Fibroblast of villous mesenchyme (primary cell): Measurements from ENCODE around the gene IKBKG. TPM values are rescaled to one million over a fixed set of nuclear protein-coding genes. Genes with fewer than 3 reads are reported as not detected.
A peak's percentile ranks its signal among the peaks of the same experiment; 100 is the strongest.
"Not testable (repeated sequence)": the region's sequence is repeated elsewhere in the genome, so short reads cannot be mapped to it uniquely, and the experiment has no call there.

Experiments
- DNase-seq: peaks from one replicate; pipeline ENCODE4 v3.0.0-alpha.2; 2010; ENCODE audit warnings: low read depth
- H3K4me3 ChIP-seq: 2 replicates; pipeline ENCODE4 v1.5.1; 2011; ENCODE audit warnings: low read depth, mild to moderate bottlenecking, low read length
- total RNA-seq: library from RNA; depleted of rRNA; stranded (reverse); fragments of >200 nt; gene quantifications from 2 replicates; pipeline ENCODE4 v1.2.3, GENCODE V29; 2012
- TF ChIP-seq, protein P1 (sequence below): IDR thresholded peaks from 2 replicates; pipeline ENCODE4 v1.5.1; 2012; ENCODE audit warnings: low read depth, mild to moderate bottlenecking, low read length; ENCODE audit not compliant: insufficient read depth

IKBKG gene
- total RNA-seq, 1 donor: 13.0 TPM

DNA sequence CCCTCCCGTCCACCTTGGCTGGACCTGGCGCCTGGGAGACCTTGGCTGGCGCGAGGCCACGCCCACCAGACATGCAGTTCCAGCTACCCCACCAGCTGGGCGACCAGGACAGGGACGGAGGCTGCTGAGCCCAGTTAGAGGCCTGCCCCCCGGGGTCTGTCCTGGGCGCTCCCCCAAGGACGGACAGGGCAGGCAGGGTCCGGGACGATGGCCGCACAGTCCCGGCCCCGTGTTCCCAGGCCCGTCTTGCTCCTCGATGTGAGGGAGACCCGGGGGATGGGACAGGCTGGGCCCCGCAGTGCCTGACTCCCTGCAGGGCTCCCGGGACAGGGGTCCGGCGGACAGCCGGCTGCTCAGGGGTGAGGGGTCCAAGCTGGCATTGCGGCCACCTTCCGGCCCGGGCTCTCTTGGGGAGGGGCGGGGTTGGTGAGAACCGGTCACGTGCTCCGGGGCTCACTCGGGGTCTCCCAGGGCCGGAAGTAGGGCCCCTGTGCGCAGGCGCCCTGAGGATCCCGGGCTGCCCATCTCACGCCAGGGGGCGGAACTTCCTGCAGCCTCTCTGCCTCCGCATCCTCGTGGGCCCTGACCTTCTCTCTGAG is 37.3 kb downstream of the IKBKG start, which contains the start of gene CTAG1A:
Gene CTAG1A (plus strand): TSS at position 549 of the 599 bp plus-strand sequence. CDS start 74 bp downstream, outside the sequence.
- H3K4me3 ChIP-seq, DNase-seq: not testable (repeated sequence)

DNA sequence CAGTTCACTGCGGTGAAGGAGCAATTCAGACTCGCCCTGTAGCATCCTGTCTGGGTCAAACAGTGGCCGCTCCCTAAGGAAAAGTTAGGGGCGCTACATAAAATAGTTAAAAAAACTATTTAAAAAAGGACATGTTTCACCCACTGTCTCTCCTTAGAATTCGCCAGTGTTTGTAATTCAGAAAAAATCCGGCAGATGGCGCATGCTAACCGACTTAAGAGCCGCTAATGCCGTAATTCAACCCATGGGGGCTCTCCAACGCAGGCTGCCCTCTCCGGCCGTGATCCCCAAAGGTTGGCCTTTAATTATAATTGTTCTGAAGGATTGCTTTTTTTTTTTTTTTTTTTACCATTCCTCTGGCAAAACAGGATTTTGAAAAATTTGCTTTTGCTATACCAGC is 43.0 kb downstream of the IKBKG start:
- H3K4me3 ChIP-seq, DNase-seq: not testable (repeated sequence)

DNA sequence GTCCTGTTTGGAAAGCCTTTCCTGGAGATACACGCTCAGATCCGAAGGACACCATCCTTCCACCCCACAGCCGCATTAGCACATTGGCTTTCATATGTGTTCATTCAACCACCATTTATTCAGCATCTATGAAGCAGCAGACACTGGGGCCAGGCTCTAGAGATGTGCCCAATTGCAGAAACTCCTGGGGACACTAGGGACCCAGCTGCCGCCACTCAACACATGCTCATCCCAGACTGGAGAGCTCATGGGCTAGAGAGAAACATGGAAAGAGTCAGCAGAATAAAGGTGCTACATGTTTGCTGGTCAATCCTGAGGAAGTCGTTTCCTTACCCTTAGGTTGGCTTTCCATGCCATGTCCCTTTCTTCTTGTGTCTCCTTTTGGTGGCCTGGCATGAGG is 45.1 kb downstream of the IKBKG start:
- no peak overlapping the region for H3K4me3 ChIP-seq
- TF ChIP-seq, protein P1, sequence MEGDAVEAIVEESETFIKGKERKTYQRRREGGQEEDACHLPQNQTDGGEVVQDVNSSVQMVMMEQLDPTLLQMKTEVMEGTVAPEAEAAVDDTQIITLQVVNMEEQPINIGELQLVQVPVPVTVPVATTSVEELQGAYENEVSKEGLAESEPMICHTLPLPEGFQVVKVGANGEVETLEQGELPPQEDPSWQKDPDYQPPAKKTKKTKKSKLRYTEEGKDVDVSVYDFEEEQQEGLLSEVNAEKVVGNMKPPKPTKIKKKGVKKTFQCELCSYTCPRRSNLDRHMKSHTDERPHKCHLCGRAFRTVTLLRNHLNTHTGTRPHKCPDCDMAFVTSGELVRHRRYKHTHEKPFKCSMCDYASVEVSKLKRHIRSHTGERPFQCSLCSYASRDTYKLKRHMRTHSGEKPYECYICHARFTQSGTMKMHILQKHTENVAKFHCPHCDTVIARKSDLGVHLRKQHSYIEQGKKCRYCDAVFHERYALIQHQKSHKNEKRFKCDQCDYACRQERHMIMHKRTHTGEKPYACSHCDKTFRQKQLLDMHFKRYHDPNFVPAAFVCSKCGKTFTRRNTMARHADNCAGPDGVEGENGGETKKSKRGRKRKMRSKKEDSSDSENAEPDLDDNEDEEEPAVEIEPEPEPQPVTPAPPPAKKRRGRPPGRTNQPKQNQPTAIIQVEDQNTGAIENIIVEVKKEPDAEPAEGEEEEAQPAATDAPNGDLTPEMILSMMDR: no peak
- no peak for DNase-seq

DNA sequence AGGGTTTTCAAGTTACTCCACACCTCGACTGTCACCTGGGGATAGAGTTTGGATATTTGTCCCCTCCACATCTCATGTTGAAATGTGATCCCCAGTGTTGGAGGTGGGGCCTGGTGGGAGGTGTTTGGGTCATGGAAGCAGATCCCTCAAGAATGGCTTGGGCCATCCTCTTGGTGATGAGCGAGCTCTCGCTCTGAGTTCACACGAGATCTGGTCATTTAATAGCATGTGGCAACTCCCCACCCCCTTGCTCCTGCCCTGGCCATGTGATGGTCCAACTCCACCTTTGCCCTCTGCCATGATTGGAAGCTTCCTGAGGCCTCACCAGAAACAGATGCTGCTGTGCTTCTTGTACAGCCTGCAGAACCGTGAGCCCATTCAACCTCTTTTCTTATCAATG is 45.8 kb downstream of the IKBKG start:
- H3K4me3 ChIP-seq: no peak overlapping the region
- TF ChIP-seq, protein P1: no peak

DNA sequence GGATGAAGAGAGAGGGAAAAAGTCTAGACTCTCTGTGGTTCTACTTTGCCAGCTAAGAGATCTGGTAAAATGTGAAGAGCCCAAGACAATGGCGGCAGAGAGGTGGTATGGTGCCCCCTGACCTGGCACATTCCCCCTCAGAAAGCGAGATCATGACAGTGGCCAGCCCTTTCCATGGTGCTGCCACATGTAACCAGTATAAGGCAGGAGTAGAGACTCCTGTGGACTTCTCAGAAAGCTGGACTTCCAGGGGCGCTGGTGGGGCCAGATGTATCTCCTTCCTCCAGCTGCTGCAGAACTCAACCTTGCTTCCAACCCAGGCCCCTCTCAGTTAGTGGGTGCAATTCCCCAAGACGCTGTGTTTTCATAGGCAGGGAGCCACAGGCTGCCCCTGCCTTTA is 47.1 kb downstream of the IKBKG start:
- H3K4me3 ChIP-seq: no peak overlapping the region
- no peak for DNase-seq
- TF ChIP-seq, protein P1: no peak

More for the DNA sequence above, 45.8 kb downstream of the IKBKG start:
- DNase-seq: no peak

DNA sequence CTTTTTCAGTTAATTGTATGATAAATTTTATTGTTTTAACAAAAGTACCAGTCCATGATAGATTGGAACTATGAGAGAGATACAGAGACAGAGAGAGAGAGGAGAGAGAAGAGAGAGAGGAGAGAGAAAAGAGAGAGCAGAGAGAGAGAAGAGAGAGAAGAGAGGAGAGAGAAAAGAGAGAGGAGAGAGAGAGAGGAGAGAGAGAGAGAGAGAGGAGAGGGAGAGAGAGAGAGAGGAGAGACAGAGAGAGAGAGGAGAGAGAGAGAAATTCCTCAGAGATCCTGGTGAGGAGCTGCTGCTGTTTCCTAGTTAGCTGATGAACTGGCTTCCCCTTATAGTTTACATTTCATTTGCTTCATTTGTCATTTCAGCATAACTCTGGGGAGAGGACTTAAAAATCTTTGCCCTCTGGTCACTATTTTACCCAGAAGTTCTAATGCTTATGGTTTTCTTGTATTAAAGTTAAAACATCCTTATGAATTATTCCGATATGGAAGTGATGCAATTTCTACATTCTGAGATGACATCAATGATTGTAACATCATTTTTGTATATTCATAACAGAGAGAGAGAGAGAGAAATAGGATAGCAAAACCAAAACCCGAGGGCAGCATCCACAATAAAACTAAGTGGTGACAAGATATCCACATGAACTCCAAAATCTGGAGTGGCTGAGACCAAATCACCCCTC is 48.3 kb downstream of the IKBKG start:
- TF ChIP-seq, protein P1: no peak
- H3K4me3 ChIP-seq: no peak overlapping the region
- peak; percentile 20 for DNase-seq

DNA sequence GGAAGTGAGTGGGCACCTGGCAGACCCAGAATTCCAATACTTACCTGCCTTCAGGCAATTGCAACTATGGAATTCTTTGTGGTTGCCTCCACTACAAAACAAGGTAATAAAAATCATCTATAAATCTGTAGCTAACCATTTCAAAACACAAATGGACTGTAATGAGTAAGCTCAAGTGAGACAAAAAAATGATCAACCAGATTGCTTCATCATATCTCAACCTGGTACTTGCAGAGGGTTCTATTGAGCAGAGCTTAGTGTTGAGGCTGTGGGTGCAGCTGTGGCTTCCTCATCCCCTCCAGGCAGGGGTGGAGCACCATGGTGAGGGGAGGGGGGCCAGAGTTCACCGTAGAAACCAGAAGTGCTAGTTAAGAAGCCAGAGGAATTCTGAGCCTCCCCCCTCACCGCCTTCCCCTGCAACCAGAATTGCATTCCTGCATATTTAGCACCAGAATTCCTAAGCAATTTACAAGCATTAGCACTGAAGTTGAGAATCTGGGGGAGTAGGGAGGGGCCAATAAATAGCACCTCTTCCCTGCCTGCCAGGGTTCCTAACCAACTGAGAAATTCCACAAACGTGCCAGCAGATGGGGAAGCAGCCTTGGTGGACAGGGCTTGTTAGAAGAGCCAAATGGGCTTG is 49.0 kb downstream of the IKBKG start:
- no peak overlapping the region for H3K4me3 ChIP-seq
- DNase-seq: peak; percentile 81
- TF ChIP-seq, protein P1: no peak

DNA sequence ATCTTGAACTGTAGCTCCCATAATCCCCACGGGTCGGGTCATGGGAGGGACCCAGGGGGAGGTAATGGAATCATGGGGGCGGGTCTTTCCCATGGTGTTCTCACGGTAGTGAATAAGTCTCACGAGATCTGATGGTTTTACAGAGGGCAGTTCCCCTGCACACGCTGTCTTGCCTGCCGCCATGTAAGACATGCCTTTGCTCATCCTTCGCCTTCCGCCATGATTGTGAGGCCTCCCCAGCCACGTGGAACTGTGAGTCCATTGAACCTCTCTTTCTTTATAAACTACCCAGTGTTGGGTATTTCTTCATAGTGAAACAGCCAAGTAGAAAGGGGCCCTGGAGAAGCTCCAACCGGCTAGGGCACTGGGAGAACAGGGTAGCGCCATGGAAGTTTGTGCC is 49.8 kb downstream of the IKBKG start:
- DNase-seq: no peak
- TF ChIP-seq, protein P1: no peak
- H3K4me3 ChIP-seq: no peak overlapping the region
